HEK293T (cell line): Measurements from ENCODE around the gene APOLD1.

ENCODE experiments used
- ARNT ChIP-seq: fragments of 450-650 bp; IDR thresholded peaks from 2 replicates; pipeline ENCODE4 v1.6.1; 2017; ENCODE audit warnings: mild to moderate bottlenecking
- BHLHE40 ChIP-seq: fragments of 450-650 bp; IDR thresholded peaks from 2 replicates; pipeline ENCODE4 v1.6.1; 2016; ENCODE audit warnings: mild to moderate bottlenecking, moderate library complexity, borderline replicate concordance
- CTBP1 ChIP-seq: fragments of 450-650 bp; IDR thresholded peaks from 2 replicates; pipeline ENCODE4 v1.6.1; 2016; ENCODE audit warnings: borderline replicate concordance
- FOXA1 ChIP-seq: fragments of 450-650 bp; IDR thresholded peaks from 2 replicates; pipeline ENCODE4 v1.6.1; 2016; ENCODE audit warnings: mild to moderate bottlenecking
- FOXK2 ChIP-seq: fragments of 450-650 bp; IDR thresholded peaks from 2 replicates; pipeline ENCODE4 v1.6.1; 2016; ENCODE audit warnings: mild to moderate bottlenecking
- FOXM1 ChIP-seq: fragments of 450-650 bp; IDR thresholded peaks from 2 replicates; pipeline ENCODE4 v1.6.1; 2017; ENCODE audit warnings: mild to moderate bottlenecking, borderline replicate concordance
- HDGF ChIP-seq: fragments of 450-650 bp; IDR thresholded peaks from 2 replicates; pipeline ENCODE4 v1.6.1; 2017; ENCODE audit warnings: antibody characterized with exemption, borderline replicate concordance
- LEF1 ChIP-seq: fragments of 450-650 bp; IDR thresholded peaks from 2 replicates; pipeline ENCODE4 v1.6.1; 2017; ENCODE audit warnings: mild to moderate bottlenecking, borderline replicate concordance
- SP1 ChIP-seq: fragments of 450-650 bp; IDR thresholded peaks from 2 replicates; pipeline ENCODE4 v1.6.1; 2017
- SUZ12 ChIP-seq: fragments of 450-650 bp; IDR thresholded peaks from 2 replicates; pipeline ENCODE4 v1.6.1; 2016; ENCODE audit warnings: mild to moderate bottlenecking
- TARDBP ChIP-seq: fragments of 450-650 bp; IDR thresholded peaks from 2 replicates; pipeline ENCODE4 v1.6.1; 2016
- ZNF384 ChIP-seq: fragments of 450-650 bp; IDR thresholded peaks from 2 replicates; pipeline ENCODE4 v1.6.1; 2016

- no peak for TF ChIP-seq FOXA1
- no peak for TF ChIP-seq SP1
- no peak for TF ChIP-seq FOXM1
- no peak for TF ChIP-seq SUZ12
- TF ChIP-seq FOXK2: no peak
- TF ChIP-seq ZNF384: no peak
- TF ChIP-seq ARNT: no peak
- TF ChIP-seq CTBP1: no peak
- no peak for TF ChIP-seq LEF1
- no peak for TF ChIP-seq TARDBP
- no peak for TF ChIP-seq HDGF
- TF ChIP-seq BHLHE40: no peak
These were observed 28.0 kb downstream of the APOLD1 start, which contains the start of gene DDX47 for GRCh38 chr12:12813120-12814101.
